Hematopoietic multipotent progenitor cell treated with erythropoietin and hydrocortisone succinate and interleukin-3 and kit ligand, for 17 days (in vitro differentiated cells): Measurements from ENCODE around the gene MGAT4C.
"Not testable (repeated sequence)": the region's sequence is repeated elsewhere in the genome, so short reads cannot be mapped to it uniquely, and the experiment has no call there.

Experiments
- DNase-seq: peaks from one replicate; pipeline ENCODE4 v3.0.0-alpha.2; 2015; ENCODE audit warnings: low spot score

MGAT4C gene

GRCh38 chr12:86256163-86256562 is at the start of gene MGAT4C:
MGAT4C (minus strand) TSS chr12:86256391.
- no peak for DNase-seq

- not testable (repeated sequence) for DNase-seq
These were observed 40.2 kb upstream of the MGAT4C start for GRCh38 chr12:86296396-86296795.

- no peak for DNase-seq
These were observed 37.6 kb upstream of the MGAT4C start for GRCh38 chr12:86293682-86294240.

- DNase-seq = no peak
These were observed 36.3 kb upstream of the MGAT4C start for GRCh38 chr12:86292480-86292879.

GRCh38 chr12:86290615-86291014 is 34.4 kb upstream of the MGAT4C start:
- DNase-seq = no peak

- DNase-seq = no peak
These were observed 29.9 kb upstream of the MGAT4C start for GRCh38 chr12:86286119-86286518.

- DNase-seq = no peak
These were observed 27.4 kb upstream of the MGAT4C start for GRCh38 chr12:86283620-86284019.

- no peak for DNase-seq
These were observed 19.2 kb upstream of the MGAT4C start for GRCh38 chr12:86275356-86275755.

DNA sequence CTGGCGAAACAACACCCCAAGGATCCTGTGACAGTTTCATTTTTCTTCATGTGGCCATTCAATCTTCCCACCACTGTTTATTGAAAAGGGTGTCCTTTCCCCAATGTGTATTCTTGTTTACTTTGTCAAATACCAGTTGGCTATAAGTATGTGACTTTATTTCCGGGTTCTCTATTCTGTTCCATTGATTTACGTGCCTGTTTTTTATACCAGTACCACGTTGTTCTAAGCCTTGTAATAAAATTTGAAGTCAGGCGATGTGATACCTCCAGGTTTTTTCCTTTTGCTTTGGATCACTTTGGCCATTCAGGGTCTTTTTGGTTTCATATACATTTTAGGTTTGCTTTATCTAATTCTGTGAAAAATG is 9.1 kb upstream of the MGAT4C start:
- no peak for DNase-seq

- DNase-seq = no peak
These were observed 8.5 kb upstream of the MGAT4C start for GRCh38 chr12:86264451-86265328.

GRCh38 chr12:86261578-86261977 is 5.4 kb upstream of the MGAT4C start:
- no peak for DNase-seq

DNA sequence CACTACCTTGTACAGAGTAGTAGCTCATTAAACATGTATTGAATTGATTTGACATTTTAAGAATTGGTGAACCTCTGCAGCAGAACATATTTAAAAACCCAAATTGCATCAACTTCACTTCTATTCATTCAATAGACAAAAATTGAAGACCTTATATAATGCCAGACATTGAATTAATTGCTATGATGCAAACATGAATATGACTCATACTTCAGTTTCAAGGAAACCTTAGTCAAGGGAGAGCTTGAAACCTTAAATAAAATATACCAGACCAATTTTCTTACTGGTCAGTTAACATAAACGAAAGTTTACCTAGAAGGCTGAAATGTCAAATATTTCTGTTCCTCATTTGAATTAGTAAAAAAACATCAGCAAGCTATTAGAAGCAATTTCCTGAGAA is 5.0 kb upstream of the MGAT4C start:
- DNase-seq = no peak

DNA sequence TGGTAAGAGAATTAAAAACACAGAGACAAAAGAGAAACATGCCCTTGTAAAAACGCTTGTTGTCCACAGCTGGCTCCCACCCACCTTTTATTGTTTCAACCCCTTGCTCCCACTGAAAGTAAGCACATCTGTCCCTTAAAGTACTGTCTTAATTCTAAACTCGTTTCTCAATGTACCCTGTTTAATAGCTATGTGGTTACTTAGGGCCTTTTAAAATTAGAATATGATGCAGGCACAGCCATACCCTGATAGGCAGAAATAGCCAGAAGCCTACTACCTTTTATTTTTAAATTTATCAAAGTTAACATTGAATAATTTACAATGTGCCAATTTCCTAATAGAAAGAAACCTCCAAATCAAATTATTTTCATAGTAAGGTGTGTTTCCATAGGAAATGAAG is 4.0 kb upstream of the MGAT4C start:
- DNase-seq = no peak

DNA sequence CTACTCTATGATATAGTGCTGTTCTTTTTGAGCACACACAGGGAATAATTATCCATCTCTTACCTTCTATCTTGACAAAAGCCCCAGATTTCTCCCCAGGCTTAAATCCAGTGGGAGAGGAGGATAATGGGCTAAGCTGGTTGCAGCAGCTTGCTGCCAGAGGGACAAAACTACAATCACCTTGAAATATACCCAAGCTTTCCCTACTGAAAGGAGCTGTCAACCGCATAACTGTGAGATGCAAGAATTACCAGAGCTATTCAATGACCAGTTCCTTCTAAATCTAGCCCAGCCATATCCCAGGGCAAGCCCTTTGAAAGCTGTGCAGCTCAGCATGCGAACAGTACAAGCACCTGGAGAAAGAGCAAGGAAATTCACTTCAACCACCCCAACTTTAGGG is 943 bp upstream of the MGAT4C start:
- DNase-seq = no peak

GRCh38 chr12:86254399-86255107 is 1.6 kb downstream of the MGAT4C start:
- no peak for DNase-seq

- no peak for DNase-seq
These were observed 6.3 kb downstream of the MGAT4C start for GRCh38 chr12:86249851-86250250.

GRCh38 chr12:86249276-86249675 is 6.9 kb downstream of the MGAT4C start:
- DNase-seq = no peak

DNA sequence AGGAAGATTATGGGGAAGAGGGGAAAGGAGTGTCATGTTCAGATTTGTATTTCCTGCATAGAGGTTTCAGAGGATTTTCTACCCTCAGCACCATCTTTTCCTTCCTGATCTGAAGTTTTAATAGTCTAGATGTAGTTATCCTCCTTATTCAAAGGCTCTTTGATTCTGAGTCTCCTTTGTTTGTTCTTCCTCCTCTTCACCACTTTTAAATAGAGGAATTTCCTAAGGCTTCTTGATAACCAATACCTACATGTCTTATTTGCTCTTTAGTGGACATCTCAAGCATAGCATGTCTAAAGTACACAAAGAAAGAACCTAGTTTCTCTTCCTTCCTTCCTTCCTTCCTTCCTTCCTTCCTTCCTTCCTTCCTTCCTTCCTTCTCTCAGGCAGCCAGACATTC is 8.3 kb downstream of the MGAT4C start:
- no peak for DNase-seq

GRCh38 chr12:86241600-86241999 is 14.6 kb downstream of the MGAT4C start:
- DNase-seq = no peak

DNA sequence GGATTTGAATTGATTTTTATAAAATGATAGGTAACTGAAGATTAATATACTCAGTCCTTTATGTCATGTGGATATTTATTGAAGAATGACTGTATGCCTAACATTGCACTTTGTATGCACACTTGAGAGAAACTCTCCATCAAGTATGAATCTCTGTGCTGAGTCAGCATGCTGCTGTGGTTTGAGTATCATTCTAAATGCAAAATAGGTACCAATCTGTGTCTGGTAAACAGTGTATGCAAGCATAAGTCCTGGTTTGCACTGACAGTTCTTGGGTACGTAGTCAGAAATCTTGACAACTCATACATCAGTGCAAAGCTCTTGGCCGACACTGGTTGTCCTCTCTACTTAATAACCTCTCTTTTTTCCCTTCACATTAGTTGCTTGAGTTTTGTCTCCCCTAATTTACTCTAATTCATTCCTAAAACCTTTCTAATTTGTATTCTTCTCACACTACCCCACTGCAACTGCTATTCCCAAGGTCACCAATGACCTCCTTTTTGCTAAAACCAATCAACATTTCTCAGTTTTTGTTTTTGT is 21.8 kb downstream of the MGAT4C start:
- DNase-seq = no peak

DNA sequence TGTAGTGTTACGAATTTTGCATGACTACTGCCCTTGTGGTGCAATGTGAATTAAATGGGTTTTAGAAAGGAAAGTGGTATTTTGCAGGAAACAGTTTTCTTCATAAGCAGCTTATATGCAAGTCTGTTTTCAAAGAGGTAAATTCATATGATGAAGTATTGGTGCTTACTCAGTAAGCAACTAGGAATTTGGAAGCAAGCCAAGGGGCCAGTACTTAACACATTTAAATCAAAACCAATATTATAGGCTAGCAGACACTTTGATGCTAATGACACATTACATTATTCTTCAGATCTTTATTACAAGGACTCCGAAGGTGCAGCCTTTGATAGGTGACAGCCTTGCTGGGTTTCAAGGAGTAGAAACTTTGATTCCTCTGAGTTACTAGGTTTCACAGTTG is 23.1 kb downstream of the MGAT4C start:
- no peak for DNase-seq

- no peak for DNase-seq
These were observed 25.6 kb downstream of the MGAT4C start for GRCh38 chr12:86230516-86231146.
